Heart left ventricle (tissue), 13 donors: ENCODE data around the gene MRPS21.

Experiments used
- POLR2A ChIP-seq, 2 donors: fragments of 450-650 bp; IDR thresholded peaks; one replicate each; pipeline ENCODE4 v1.6.1; 2017; ENCODE audit warnings: antibody characterized with exemption in 2 of 2, mild to moderate bottlenecking in 2 of 2, moderate library complexity in 2 of 2
- TF ChIP-seq, protein P1 (sequence below), 12 donors: fragments of 200-600 bp; sonication (generic) in 4 of 12; IDR thresholded peaks; one replicate each; pipeline versions ENCODE4 v1.5.0 to v1.8.0; 2018 to 2022; ENCODE audit warnings: antibody characterized with exemption in 12 of 12, mild to moderate bottlenecking in 5 of 12
- donor health status: ischemic (EF 13 %, LVEDD 7.1; RV severe dilation, severe dysfunction).
- donor health status: DM: no; HTN: yes; CAD: no.
- donor health status: DM: no; HTN: no; CAD: no.
- donor health status: ischemic (EF 25% LVEDD 6.9; RV normal size, moderate dysfunction).
- donor health status: ischemic (EF 25% LVEDD 5.7; RV mildly dilated, moderate dysfunction).
- donor health status: ischemic (EF 35%, LVEDD 5.7; RV mildly dilated, moderate dysfunction).
- donor health status: nonischemic (EF 11% LVEDD 7.7; RV severe dilation, severe dysfunction).
- donor health status: DM: yes; HTN: yes; CAD: no.
- donor health status: PGD.
- donor health status: ischemic (EF 29% LVEDD 5.4; RV normal size, mild dysfunction).
- donor health status: nonischemic (EF 23%, LVEDD 6.1; RV moderate dilation, normal function).

DNA sequence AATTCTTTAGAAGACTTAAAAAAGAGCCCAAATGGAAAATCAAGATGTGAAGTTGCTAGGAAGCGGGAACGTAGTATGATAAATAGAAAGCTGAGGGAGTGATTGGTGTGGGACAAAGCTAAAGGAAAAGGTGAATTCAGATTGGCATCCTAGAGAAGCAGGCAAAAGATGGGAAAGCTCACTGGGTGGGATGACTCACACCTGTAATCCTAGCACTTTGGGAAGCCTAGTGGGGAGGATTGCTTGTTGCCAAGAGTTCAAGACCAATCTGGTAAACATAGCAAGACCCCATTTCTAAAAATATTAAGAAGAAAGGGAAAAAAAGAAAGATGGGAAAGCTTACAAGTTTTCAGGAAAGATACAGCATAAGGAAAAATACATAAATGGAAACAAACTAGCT lies 1.8 kb downstream of the MRPS21 start:
- TF ChIP-seq, protein P1, sequence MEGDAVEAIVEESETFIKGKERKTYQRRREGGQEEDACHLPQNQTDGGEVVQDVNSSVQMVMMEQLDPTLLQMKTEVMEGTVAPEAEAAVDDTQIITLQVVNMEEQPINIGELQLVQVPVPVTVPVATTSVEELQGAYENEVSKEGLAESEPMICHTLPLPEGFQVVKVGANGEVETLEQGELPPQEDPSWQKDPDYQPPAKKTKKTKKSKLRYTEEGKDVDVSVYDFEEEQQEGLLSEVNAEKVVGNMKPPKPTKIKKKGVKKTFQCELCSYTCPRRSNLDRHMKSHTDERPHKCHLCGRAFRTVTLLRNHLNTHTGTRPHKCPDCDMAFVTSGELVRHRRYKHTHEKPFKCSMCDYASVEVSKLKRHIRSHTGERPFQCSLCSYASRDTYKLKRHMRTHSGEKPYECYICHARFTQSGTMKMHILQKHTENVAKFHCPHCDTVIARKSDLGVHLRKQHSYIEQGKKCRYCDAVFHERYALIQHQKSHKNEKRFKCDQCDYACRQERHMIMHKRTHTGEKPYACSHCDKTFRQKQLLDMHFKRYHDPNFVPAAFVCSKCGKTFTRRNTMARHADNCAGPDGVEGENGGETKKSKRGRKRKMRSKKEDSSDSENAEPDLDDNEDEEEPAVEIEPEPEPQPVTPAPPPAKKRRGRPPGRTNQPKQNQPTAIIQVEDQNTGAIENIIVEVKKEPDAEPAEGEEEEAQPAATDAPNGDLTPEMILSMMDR (IDR thresholded peaks at IDR 0.05), result no peak
- no peak for TF ChIP-seq POLR2A (IDR thresholded peaks at IDR 0.05)
